H1 (cell line): ENCODE data around the gene MYO5B.

Experiments
- CHD1 ChIP-seq: IDR thresholded peaks from 2 replicates; pipeline ENCODE4 v1.6.1; 2012; ENCODE audit warnings: low read depth, low read length, improper control_type of control experiment
- EGR1 ChIP-seq: IDR thresholded peaks from 2 replicates; pipeline ENCODE4 v1.6.1; 2011; ENCODE audit warnings: low read depth, low read length, borderline replicate concordance
- JUND ChIP-seq: IDR thresholded peaks from 2 replicates; pipeline ENCODE4 v1.6.1; 2011; ENCODE audit warnings: mild to moderate bottlenecking, improper control_type of control experiment, low read length
- KDM5A ChIP-seq: fragments of 200-600 bp; IDR thresholded peaks from 2 replicates; pipeline ENCODE4 v1.7.1; 2012; ENCODE audit warnings: mild to moderate bottlenecking, low read length, inconsistent platforms, mixed read lengths
- POLR2A ChIP-seq, 2 experiments: IDR thresholded peaks; 1 replicate in 1 of 2; 2 replicates in 1 of 2; pipeline ENCODE4 v1.6.1; 2011; ENCODE audit warnings: low read depth in 2 of 2, low read length in 2 of 2, mild to moderate bottlenecking in 2 of 2; ENCODE audit errors: control extremely low read depth in 1 of 2
- TF ChIP-seq, protein P1 (sequence below): IDR thresholded peaks from 2 replicates; pipeline ENCODE4 v1.6.1; 2012; ENCODE audit warnings: inconsistent platforms

DNA sequence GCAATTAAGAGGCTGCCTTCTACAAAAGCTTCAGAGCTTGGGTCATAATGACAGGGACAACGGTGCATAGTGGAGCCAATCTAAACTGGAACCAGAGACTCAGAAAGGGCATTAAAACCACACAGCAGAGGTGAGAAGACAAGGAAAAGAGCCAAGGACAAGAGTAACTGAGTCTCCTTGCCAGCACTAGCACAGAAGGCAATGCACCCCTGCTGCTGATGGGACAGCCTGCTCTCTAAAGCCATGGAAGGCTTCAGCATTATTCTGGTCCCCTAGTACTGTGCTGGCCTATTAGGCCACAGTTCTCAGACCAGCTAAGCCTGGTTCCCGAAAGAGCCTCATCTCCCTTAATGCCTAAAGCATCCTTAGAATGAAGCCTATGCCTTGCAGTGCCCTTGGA, 15.5 kb downstream of the MYO5B start:
- TF ChIP-seq POLR2A (IDR thresholded peaks at IDR 0.05; ENCODE audit: control extremely low read depth in 1 of 2, low read depth in 2 of 2, low read length in 2 of 2) (no peak), KDM5A (no peak), EGR1 (no peak), CHD1 (no peak), JUND (no peak)
- TF ChIP-seq, protein P1, sequence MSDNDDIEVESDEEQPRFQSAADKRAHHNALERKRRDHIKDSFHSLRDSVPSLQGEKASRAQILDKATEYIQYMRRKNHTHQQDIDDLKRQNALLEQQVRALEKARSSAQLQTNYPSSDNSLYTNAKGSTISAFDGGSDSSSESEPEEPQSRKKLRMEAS: no peak
